SK-N-SH (cell line): ENCODE data around the gene ACER3. TPM values are rescaled to one million over a fixed set of nuclear protein-coding genes. Genes with fewer than 3 reads are reported as not detected.

Experiments
- CTCF ChIA-PET: fragments of 300-600, 350-600 bp; formaldehyde crosslinking; extraction: SDS; loops from one replicate; lab custom pipeline; 2021; lab: Yijun Ruan, JAX
- POLR2A ChIA-PET: fragments of 350-600 bp; sonication (Branson Sonifier 250); formaldehyde crosslinking; extraction: SDS; loops from one replicate; lab custom pipeline; 2020; ENCODE audit warnings: antibody characterized with exemption, inconsistent platforms; lab: Yijun Ruan, JAX
- DNase-seq: peaks from one replicate; pipeline ENCODE4 v3.0.0; 2012
- H2AFZ ChIP-seq: fragments of 200-600 bp; sonication (generic); 2 replicates; pipeline ENCODE4 v1.8.1; 2016; ENCODE audit warnings: antibody characterized with exemption, mild to moderate bottlenecking, low read depth
- H3F3A ChIP-seq: fragments of 200-600 bp; sonication (generic); replicated peaks from 2 replicates; pipeline ENCODE3; 2016; ENCODE audit warnings: antibody characterized with exemption, mild to moderate bottlenecking; ENCODE audit not compliant: insufficient read depth
- H3K27ac ChIP-seq, 2 experiments: fragments of 200-500 bp in 1 of 2; fragments of 200-600 bp in 1 of 2; sonication (Bioruptor generic) in 1 of 2; sonication (generic), shearing (Covaris generic) in 1 of 2; 2 replicates each; pipeline versions ENCODE4 v1.5.1 to v1.6.1; 2014 to 2016; ENCODE audit warnings: low read depth in 2 of 2, inconsistent platforms in 1 of 2, low read length in 1 of 2, mild to moderate bottlenecking in 1 of 2, mixed read lengths in 1 of 2
- H3K27me3 ChIP-seq: fragments of 200-600 bp; sonication (generic), shearing (Covaris generic); 2 replicates; pipeline ENCODE4 v1.6.1; 2016; ENCODE audit warnings: mixed run types; ENCODE audit not compliant: insufficient read depth
- H3K36me3 ChIP-seq, 2 experiments: fragments of 200-500 bp in 1 of 2; fragments of 200-600 bp in 1 of 2; sonication (Bioruptor generic) in 1 of 2; sonication (generic) in 1 of 2; replicated peaks in 1 of 2; 2 replicates each; pipeline versions ENCODE3 to v1.5.1; 2014 to 2016; ENCODE audit warnings: low read length in 1 of 2, mild to moderate bottlenecking in 1 of 2; ENCODE audit not compliant: insufficient read depth in 2 of 2, control insufficient read depth in 1 of 2
- H3K4me1 ChIP-seq, 2 experiments: fragments of 200-500 bp in 1 of 2; fragments of 200-600 bp in 1 of 2; sonication (Bioruptor generic) in 1 of 2; sonication (generic), shearing (Covaris generic) in 1 of 2; 2 replicates each; pipeline versions ENCODE4 v1.5.1 to v1.6.1; 2014 to 2016; ENCODE audit warnings: low read depth in 1 of 2, low read length in 1 of 2, mixed run types in 1 of 2; ENCODE audit not compliant: insufficient read depth in 2 of 2, control insufficient read depth in 1 of 2
- H3K4me2 ChIP-seq: fragments of 200-600 bp; sonication (generic), shearing (Covaris generic); 2 replicates; pipeline ENCODE4 v1.6.1; 2017; ENCODE audit warnings: mixed run types
- H3K4me3 ChIP-seq, 2 experiments: fragments of 200-500 bp in 1 of 2; fragments of 200-600 bp in 1 of 2; sonication (Bioruptor generic) in 1 of 2; sonication (generic), shearing (Covaris generic) in 1 of 2; 2 replicates each; pipeline versions ENCODE4 v1.5.1 to v1.8.1; 2014 to 2016; ENCODE audit warnings: low read depth in 2 of 2, inconsistent platforms in 1 of 2, low read length in 1 of 2, mild to moderate bottlenecking in 1 of 2, mixed read lengths in 1 of 2, moderate library complexity in 1 of 2
- H3K79me2 ChIP-seq: fragments of 200-600 bp; sonication (generic); 2 replicates; pipeline ENCODE4 v1.8.1; 2017; ENCODE audit warnings: mild to moderate bottlenecking; ENCODE audit not compliant: insufficient read depth
- H3K9ac ChIP-seq: fragments of 200-600 bp; sonication (generic); 2 replicates; pipeline ENCODE4 v1.6.1; 2017; ENCODE audit warnings: mixed run types
- H3K9me2 ChIP-seq: fragments of 200-600 bp; sonication (generic); 2 replicates; pipeline ENCODE4 v1.6.1; 2017; ENCODE audit warnings: mixed run types
- H3K9me3 ChIP-seq: fragments of 200-600 bp; sonication (generic); 2 replicates; pipeline ENCODE4 v1.6.1; 2017; ENCODE audit warnings: mixed run types, mild to moderate bottlenecking, moderate library complexity
- H4K20me1 ChIP-seq: fragments of 200-600 bp; sonication (generic); 2 replicates; pipeline ENCODE4 v1.6.1; 2017; ENCODE audit warnings: mild to moderate bottlenecking, mixed run types; ENCODE audit not compliant: insufficient read depth
- FOSL2 ChIP-seq: IDR thresholded peaks from 2 replicates; pipeline ENCODE4 v1.4.0; 2012; ENCODE audit warnings: low read depth, mild to moderate bottlenecking, moderate library complexity, borderline replicate concordance
- FOXJ3 ChIP-seq: sonication (generic); formaldehyde crosslinking; IDR thresholded peaks from 2 replicates; pipeline ENCODE4 v1.5.1; 2020; ENCODE audit warnings: mild to moderate bottlenecking, missing genetic modification reagents
- GABPA ChIP-seq: IDR thresholded peaks from 2 replicates; pipeline ENCODE4 v1.4.0; 2012; ENCODE audit warnings: low read depth, mild to moderate bottlenecking
- GATA2 ChIP-seq: sonication (generic); formaldehyde crosslinking; IDR thresholded peaks from 2 replicates; pipeline ENCODE4 v1.5.0; 2020; ENCODE audit warnings: mild to moderate bottlenecking, missing genetic modification reagents
- JUND ChIP-seq: IDR thresholded peaks from 2 replicates; pipeline ENCODE4 v1.4.0; 2012
- RAD21 ChIP-seq: IDR thresholded peaks from 2 replicates; pipeline ENCODE4 v1.6.1; 2012; ENCODE audit warnings: mild to moderate bottlenecking, low read length
- RCOR1 ChIP-seq: fragments of 150-350 bp; IDR thresholded peaks from 2 replicates; pipeline ENCODE4 v1.6.1; 2017; ENCODE audit warnings: antibody characterized with exemption, low read length
- SMC3 ChIP-seq: IDR thresholded peaks from 2 replicates; pipeline ENCODE4 v1.6.1; 2012; ENCODE audit warnings: low read depth, low read length, improper control_type of control experiment
- TAF1 ChIP-seq: IDR thresholded peaks from 2 replicates; pipeline ENCODE4 v1.6.1; 2012; ENCODE audit warnings: low read depth, mild to moderate bottlenecking, low read length, moderate library complexity, borderline replicate concordance
- TCF12 ChIP-seq: IDR thresholded peaks from 2 replicates; pipeline ENCODE4 v1.4.0; 2012
- polyA plus RNA-seq, 3 experiments: library from polyadenylated mRNA; depleted of rRNA; stranded (reverse); fragments of >200 nt; gene quantifications; 2 replicates each; pipeline ENCODE4 v1.2.3, GENCODE V29; 2012
- TF ChIP-seq, protein P1 (sequence below): IDR thresholded peaks from 2 replicates; pipeline ENCODE4 v1.4.0; 2012; ENCODE audit warnings: low read depth, borderline replicate concordance
- TF ChIP-seq, protein P2 (sequence below): fragments of 200-600 bp; sonication (generic); IDR thresholded peaks from 2 replicates; pipeline ENCODE4 v1.6.1; 2017; ENCODE audit warnings: antibody characterized with exemption, mild to moderate bottlenecking, moderate library complexity
- TF ChIP-seq, protein P3 (sequence below): fragments of 150-350 bp; IDR thresholded peaks from 2 replicates; pipeline ENCODE4 v1.6.1; 2016; ENCODE audit warnings: mild to moderate bottlenecking, low read depth, low read length
- TF ChIP-seq, protein P4 (sequence below): IDR thresholded peaks from 2 replicates; pipeline ENCODE4; 2012

ACER3 gene
- polyA plus RNA-seq, 1 of the 3 experiments (the other 2 are of a cell fraction): 5.4 TPM

- Histone ChIP-seq H3K4me1 (no peaks in the 10 kb centered on the region), H3K36me3 (peaks cover 0 to 5% of the 10 kb centered on the region in 2 experiments), H4K20me1 (no peaks in the 10 kb centered on the region), H3K79me2 (no peaks in the 10 kb centered on the region), H3K27ac (no peak overlapping the region), H2AFZ (no peak overlapping the region), H3K4me3 (no peak overlapping the region), H3K9me3 (no peaks in the 10 kb centered on the region), H3K27me3 (no peaks in the 10 kb centered on the region), H3F3A (no peaks in the 10 kb centered on the region), H3K9me2 (no peaks in the 10 kb centered on the region), H3K4me2 (no peak overlapping the region), H3K9ac (no peak overlapping the region)
- no peak for DNase-seq
- ChIA-PET POLR2A (no interaction called here), CTCF (interaction anchor here (1.1 to 1.6 kb wide), 3 partner anchors 12 to 170 kb away, joined by 3 to 4 read pairs (median 3); no protein-coding TSS in a partner anchor)
- TF ChIP-seq RCOR1 (no peak), TCF12 (no peak), GATA2 (CRISPR knock-in tag) (no peak), FOSL2 (no peak), RAD21 (no peak), FOXJ3 (CRISPR knock-in tag) (no peak), SMC3 (no peak), GABPA (no peak), TAF1 (no peak), JUND (no peak)
- TF ChIP-seq, protein P1, sequence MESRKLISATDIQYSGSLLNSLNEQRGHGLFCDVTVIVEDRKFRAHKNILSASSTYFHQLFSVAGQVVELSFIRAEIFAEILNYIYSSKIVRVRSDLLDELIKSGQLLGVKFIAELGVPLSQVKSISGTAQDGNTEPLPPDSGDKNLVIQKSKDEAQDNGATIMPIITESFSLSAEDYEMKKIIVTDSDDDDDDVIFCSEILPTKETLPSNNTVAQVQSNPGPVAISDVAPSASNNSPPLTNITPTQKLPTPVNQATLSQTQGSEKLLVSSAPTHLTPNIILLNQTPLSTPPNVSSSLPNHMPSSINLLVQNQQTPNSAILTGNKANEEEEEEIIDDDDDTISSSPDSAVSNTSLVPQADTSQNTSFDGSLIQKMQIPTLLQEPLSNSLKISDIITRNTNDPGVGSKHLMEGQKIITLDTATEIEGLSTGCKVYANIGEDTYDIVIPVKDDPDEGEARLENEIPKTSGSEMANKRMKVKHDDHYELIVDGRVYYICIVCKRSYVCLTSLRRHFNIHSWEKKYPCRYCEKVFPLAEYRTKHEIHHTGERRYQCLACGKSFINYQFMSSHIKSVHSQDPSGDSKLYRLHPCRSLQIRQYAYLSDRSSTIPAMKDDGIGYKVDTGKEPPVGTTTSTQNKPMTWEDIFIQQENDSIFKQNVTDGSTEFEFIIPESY: no peak
- TF ChIP-seq, protein P2, sequence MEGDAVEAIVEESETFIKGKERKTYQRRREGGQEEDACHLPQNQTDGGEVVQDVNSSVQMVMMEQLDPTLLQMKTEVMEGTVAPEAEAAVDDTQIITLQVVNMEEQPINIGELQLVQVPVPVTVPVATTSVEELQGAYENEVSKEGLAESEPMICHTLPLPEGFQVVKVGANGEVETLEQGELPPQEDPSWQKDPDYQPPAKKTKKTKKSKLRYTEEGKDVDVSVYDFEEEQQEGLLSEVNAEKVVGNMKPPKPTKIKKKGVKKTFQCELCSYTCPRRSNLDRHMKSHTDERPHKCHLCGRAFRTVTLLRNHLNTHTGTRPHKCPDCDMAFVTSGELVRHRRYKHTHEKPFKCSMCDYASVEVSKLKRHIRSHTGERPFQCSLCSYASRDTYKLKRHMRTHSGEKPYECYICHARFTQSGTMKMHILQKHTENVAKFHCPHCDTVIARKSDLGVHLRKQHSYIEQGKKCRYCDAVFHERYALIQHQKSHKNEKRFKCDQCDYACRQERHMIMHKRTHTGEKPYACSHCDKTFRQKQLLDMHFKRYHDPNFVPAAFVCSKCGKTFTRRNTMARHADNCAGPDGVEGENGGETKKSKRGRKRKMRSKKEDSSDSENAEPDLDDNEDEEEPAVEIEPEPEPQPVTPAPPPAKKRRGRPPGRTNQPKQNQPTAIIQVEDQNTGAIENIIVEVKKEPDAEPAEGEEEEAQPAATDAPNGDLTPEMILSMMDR: no peak
- TF ChIP-seq, protein P3, sequence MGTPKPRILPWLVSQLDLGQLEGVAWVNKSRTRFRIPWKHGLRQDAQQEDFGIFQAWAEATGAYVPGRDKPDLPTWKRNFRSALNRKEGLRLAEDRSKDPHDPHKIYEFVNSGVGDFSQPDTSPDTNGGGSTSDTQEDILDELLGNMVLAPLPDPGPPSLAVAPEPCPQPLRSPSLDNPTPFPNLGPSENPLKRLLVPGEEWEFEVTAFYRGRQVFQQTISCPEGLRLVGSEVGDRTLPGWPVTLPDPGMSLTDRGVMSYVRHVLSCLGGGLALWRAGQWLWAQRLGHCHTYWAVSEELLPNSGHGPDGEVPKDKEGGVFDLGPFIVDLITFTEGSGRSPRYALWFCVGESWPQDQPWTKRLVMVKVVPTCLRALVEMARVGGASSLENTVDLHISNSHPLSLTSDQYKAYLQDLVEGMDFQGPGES: no peak
- TF ChIP-seq, protein P4, sequence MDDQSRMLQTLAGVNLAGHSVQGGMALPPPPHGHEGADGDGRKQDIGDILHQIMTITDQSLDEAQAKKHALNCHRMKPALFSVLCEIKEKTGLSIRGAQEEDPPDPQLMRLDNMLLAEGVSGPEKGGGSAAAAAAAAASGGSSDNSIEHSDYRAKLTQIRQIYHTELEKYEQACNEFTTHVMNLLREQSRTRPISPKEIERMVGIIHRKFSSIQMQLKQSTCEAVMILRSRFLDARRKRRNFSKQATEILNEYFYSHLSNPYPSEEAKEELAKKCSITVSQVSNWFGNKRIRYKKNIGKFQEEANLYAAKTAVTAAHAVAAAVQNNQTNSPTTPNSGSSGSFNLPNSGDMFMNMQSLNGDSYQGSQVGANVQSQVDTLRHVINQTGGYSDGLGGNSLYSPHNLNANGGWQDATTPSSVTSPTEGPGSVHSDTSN: no peak
Observed at GRCh38 chr11:76975513-76975912, 114.8 kb downstream of the ACER3 start.
